Measurements from ENCODE around the gene ANO2.

ANO2 gene

DNA sequence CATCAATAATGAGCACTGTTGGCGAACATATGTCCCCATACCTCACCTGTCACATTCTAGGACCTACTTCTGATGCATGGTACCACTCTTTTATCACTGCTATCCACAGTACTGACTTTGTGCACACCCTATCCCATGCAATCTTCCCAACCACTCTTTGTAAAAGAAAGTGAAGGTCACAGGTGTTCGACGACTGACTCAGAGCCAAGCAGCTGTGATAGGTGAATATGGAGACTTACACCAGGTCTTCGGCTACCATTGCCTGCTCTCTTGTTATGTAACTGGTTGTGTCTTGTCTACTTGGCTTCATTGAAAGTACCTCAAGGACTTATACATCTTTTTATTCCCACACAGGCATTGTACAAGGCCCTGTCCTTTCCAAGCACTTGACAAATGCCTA lies 169.0 kb downstream of the ANO2 start:
- no peak overlapping the region for H3K4me3 ChIP-seq (ENCODE audit: low read depth, low read length)
- in situ Hi-C loops (cut with HindIII; ENCODE audit: low sequenced_read_pairs), result no loop called here
- TF ChIP-seq, protein P1, sequence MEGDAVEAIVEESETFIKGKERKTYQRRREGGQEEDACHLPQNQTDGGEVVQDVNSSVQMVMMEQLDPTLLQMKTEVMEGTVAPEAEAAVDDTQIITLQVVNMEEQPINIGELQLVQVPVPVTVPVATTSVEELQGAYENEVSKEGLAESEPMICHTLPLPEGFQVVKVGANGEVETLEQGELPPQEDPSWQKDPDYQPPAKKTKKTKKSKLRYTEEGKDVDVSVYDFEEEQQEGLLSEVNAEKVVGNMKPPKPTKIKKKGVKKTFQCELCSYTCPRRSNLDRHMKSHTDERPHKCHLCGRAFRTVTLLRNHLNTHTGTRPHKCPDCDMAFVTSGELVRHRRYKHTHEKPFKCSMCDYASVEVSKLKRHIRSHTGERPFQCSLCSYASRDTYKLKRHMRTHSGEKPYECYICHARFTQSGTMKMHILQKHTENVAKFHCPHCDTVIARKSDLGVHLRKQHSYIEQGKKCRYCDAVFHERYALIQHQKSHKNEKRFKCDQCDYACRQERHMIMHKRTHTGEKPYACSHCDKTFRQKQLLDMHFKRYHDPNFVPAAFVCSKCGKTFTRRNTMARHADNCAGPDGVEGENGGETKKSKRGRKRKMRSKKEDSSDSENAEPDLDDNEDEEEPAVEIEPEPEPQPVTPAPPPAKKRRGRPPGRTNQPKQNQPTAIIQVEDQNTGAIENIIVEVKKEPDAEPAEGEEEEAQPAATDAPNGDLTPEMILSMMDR (IDR thresholded peaks at IDR 0.05; ENCODE audit: low read depth, low read length), result no peak
- DNase-seq (ENCODE audit: low read depth, low spot score), result no peak

DNA sequence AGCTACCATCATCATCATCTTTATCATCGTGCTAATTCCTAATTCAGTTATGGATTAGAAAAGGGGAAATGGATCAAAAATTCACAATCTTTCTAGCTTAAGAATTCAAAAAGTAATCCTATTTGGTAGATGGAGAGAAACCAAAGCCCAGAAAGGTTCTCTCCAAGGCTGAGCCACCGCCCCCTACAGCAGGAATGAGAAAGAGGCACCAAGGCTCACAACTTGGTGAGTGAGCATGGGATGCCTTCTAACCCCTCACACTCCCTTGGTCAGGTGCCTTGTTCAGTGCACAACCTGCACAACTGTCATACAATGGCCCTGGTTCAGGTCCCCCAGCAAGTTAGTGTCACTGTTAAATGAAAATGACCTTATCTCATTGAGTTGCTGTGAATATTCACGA lies 171.5 kb downstream of the ANO2 start:
- in situ Hi-C loops (cut with HindIII; ENCODE audit: low sequenced_read_pairs), result no loop called here
- no peak for DNase-seq (ENCODE audit: low read depth, low spot score)
- H3K4me3 ChIP-seq (ENCODE audit: low read depth, low read length), result no peak overlapping the region
- TF ChIP-seq, protein P1 (IDR thresholded peaks at IDR 0.05; ENCODE audit: low read depth, low read length), result no peak

DNA sequence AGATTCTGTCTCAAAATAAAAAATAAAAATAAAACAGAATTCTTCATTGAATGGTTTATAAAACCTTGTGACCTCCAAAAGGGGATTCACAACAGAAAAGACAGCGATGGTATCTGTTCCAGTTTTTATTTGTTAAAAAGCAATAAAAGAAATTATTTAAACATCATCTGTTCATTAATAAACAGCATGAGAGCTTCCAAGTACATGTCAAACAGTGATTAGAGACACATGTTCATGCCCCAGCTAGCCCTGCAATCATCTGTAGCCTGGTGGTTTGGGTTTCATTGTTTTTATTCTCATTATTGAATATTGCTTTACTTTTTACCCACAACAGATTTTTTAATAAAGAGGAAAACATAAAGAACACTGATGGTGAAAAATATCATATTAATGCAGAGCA lies 173.3 kb downstream of the ANO2 start:
- no peak overlapping the region for H3K4me3 ChIP-seq (ENCODE audit: low read depth, low read length)
- TF ChIP-seq, protein P1 (IDR thresholded peaks at IDR 0.05; ENCODE audit: low read depth, low read length), result no peak
- DNase-seq (ENCODE audit: low read depth, low spot score), result no peak
- in situ Hi-C loops (cut with HindIII; ENCODE audit: low sequenced_read_pairs), result no loop called here

DNA sequence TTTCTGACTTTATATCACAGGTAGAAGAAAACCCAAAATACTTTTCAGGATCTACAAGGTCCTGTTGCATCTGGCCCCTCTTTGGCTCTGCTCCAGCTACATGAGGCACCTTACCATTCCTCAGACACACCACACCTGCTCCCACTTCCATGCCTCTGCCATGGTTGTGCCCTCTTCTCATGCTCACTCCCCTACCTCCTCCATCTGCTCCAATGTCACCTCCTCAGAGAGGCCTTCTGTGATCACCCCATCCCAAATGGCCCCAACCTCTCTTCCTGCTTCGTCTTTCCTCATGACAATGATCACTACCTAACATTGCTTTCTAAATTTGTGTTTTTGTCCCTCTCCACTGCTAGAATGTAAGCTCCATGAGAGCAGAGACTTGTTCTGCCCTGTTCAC lies 174.3 kb downstream of the ANO2 start:
- DNase-seq (ENCODE audit: low read depth, low spot score), result no peak
- TF ChIP-seq, protein P1 (IDR thresholded peaks at IDR 0.05; ENCODE audit: low read depth, low read length), result no peak
- in situ Hi-C loops (cut with HindIII; ENCODE audit: low sequenced_read_pairs), result no loop called here
- no peak overlapping the region for H3K4me3 ChIP-seq (ENCODE audit: low read depth, low read length)

DNA sequence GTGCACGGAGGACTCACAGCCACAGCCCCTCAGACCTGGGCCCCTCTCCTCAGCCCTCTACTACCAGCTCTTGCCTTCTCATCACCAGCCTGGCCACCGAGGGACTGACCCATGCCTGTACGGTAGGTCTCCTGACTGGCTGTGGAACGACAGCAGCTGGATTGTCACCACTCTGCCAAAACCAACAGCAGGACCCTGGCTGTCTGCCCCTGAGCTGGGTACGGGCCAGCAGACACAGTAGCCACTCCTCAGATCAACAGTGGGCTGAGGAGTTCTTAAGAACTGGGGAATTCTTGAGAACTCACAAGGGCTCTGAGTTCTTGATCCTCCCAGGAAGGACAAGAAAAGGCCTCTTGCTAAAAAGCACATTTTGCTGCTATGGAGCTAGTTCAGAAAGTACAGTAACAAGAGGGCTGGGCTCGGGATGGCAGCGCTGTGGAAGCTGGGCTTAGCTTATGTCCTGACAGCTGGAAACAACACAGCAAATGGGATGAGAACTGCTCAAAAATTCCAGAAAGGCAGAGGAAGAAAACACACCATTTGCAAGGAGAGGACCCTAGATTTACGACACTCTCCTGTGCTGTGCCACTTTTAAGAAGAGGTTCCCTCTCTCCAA lies 176.4 kb downstream of the ANO2 start:
- in situ Hi-C loops (cut with HindIII; ENCODE audit: low sequenced_read_pairs), result no loop called here
- TF ChIP-seq, protein P1 (IDR thresholded peaks at IDR 0.05; ENCODE audit: low read depth, low read length), result no peak
- no peak for DNase-seq (ENCODE audit: low read depth, low spot score)
- H3K4me3 ChIP-seq (ENCODE audit: low read depth, low read length), result no peak overlapping the region

DNA sequence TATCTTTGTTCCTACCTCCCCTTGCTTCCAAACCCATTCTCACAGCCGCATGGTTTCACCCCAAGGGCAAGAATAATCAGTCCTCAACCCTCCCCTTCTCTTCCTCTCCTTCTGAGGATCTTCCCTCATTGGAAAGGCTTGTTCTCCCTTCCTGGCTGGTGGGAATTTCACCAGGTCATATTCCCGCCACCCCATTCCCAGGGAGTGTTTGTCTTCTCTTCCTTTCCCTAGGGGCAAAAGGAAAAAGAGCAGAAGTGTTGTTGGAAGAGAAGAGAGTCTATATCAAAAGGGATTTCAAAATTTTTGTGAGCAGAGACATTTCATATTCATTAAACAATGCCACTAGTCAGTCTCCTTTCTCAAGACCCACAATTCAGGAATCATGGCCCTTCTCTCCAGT lies 176.9 kb downstream of the ANO2 start:
- TF ChIP-seq, protein P1 (IDR thresholded peaks at IDR 0.05; ENCODE audit: low read depth, low read length), result no peak
- in situ Hi-C loops (cut with HindIII; ENCODE audit: low sequenced_read_pairs), result no loop called here
- DNase-seq (ENCODE audit: low read depth, low spot score), result no peak
- no peak overlapping the region for H3K4me3 ChIP-seq (ENCODE audit: low read depth, low read length)

DNA sequence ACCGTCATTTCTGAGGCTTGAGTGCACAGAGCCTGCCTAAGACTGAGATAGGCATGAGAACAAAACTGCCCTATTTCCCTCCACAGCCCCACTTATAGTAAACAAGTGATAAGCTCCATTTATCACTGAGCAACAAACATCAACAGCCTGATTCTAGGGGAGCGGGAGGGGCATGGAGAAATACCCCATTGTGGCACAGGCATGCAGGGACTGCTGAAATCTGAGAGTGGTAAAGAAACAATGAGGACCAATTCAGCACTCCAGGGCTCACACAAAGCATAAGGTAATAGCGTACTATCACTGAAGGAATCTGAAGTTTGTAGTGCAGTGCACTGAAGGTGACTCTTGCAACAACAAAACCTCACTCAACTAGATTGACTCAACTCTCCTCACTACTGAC lies 186.7 kb downstream of the ANO2 start:
- TF ChIP-seq, protein P1 (IDR thresholded peaks at IDR 0.05; ENCODE audit: low read depth, low read length), result no peak
- in situ Hi-C loops (cut with HindIII; ENCODE audit: low sequenced_read_pairs), result no loop called here
- DNase-seq (ENCODE audit: low read depth, low spot score), result no peak
- no peak overlapping the region for H3K4me3 ChIP-seq (ENCODE audit: low read depth, low read length)
